Urinary bladder (tissue), 4 donors: ENCODE data around the gene LRRC53. TPM values are rescaled to one million over a fixed set of nuclear protein-coding genes. Genes with fewer than 3 reads are reported as not detected.

Experiments used
- DNase-seq: peaks from one replicate; pipeline ENCODE4 v3.0.0-alpha.2; 2015; ENCODE audit errors: extremely low spot score
- H3K27ac ChIP-seq: one replicate; pipeline ENCODE4 v1.5.1; 2013; ENCODE audit warnings: low read depth, mild to moderate bottlenecking, moderate library complexity
- H3K36me3 ChIP-seq: one replicate; pipeline ENCODE4 v1.6.1; 2013; ENCODE audit warnings: mild to moderate bottlenecking, moderate library complexity; ENCODE audit not compliant: insufficient read depth
- H3K4me1 ChIP-seq: one replicate; pipeline ENCODE4 v1.6.1; 2013; ENCODE audit warnings: mild to moderate bottlenecking, moderate library complexity; ENCODE audit not compliant: insufficient read depth
- H3K4me3 ChIP-seq: one replicate; pipeline ENCODE4 v1.5.1; 2013; ENCODE audit warnings: low read depth, low read length
- WGBS: extraction: QIAGEN DNeasy Blood & Tissue Kit; methylation state at CpG from one replicate; pipeline ENCODE4 v1.1.7; 2013; 5-methylcytosine and 5-hydroxymethylcytosine counted together
- polyA plus RNA-seq: library from polyadenylated mRNA; stranded (reverse); fragments of 200-250 nt; gene quantifications from one replicate; pipeline ENCODE4 v1.2.3, GENCODE V29; 2013
- total RNA-seq: library from RNA; depleted of rRNA; stranded (reverse); fragments of >200 nt; gene quantifications from one replicate; pipeline ENCODE4 v1.2.3, GENCODE V29; 2014
- donor health status: healthy with polysubstance abuse.
- donor health status: healthy.

LRRC53 gene
- total and polyA plus RNA-seq, 2 donors, result not detected

DNA sequence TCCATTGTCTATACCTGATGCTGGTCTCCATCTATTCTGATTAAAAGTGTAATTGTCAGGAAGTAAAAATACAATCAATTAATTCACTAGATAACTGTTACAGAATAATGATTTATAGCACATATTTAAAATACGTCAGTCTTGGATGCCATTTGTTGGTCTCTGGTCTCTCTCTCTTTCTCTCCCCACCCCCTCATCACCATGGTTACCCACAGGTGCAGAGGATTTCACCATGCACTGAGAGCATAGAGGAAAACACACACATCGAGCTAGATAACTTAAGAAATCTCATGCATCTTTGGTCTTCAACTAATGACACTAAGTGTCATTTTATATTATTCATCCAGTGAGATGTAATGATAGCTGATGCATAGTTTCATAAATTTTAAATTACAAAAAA, 33.4 kb downstream of the LRRC53 start:
- no peak for DNase-seq
- 85% methylated on average over 2 of the region's 2 CpGs for WGBS

DNA sequence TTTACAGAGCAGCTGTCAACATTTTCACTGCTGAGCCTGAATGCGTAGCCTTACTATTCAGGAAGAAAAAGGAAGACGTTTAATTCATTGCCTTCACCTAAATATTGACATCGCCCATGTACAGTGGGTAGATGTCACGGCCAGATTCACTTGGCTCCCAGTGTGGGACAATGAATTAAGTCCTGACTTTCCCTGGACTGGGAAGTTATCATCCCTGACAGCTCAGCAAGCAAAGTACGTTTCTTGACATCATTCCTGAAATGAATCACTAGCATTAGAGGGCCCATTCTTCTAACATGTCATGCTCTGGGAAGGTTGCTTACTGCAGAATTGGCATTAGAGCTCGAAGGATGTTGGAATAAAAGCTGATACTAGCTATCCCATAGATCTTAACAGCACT, 37.8 kb downstream of the LRRC53 start:
- WGBS, result 78% methylated on average over 6 of the region's 6 CpGs
- no peaks in the 10 kb centered on the region for H3K4me1 ChIP-seq
- no peaks in the 10 kb centered on the region for H3K36me3 ChIP-seq
- DNase-seq, result no peak
- H3K4me3 ChIP-seq, result no peak overlapping the region
- no peak overlapping the region for H3K27ac ChIP-seq

More for the DNA sequence above, 33.4 kb downstream of the LRRC53 start:
- H3K27ac ChIP-seq, result no peak overlapping the region
- no peak overlapping the region for H3K4me3 ChIP-seq
- H3K4me1 ChIP-seq, result no peaks in the 10 kb centered on the region
- no peaks in the 10 kb centered on the region for H3K36me3 ChIP-seq

DNA sequence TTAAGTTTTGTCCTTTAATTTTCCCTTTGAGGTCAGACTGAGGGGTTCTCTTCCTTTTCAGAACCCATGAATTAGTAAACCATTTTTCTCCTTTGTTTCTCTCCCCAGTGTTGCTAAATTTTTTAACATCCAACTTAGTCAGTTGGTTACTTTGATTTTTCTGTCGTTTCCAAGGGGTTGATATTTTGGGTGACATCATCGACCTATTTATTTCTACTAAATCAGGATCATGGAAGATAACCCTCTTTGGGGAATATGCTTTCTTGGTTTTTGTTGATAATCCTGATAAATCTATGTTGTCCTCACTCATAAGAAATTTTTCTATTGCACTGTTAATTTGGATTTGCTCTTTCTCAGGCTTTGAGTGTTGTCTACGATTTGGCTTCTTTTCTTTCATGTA, 40.9 kb downstream of the LRRC53 start:
- WGBS, result 57% methylated on average over 3 of the region's 3 CpGs
- DNase-seq, result no peak
- Histone ChIP-seq H3K4me3 (no peak overlapping the region), H3K4me1 (no peaks in the 10 kb centered on the region), H3K36me3 (no peaks in the 10 kb centered on the region), H3K27ac (no peak overlapping the region)

DNA sequence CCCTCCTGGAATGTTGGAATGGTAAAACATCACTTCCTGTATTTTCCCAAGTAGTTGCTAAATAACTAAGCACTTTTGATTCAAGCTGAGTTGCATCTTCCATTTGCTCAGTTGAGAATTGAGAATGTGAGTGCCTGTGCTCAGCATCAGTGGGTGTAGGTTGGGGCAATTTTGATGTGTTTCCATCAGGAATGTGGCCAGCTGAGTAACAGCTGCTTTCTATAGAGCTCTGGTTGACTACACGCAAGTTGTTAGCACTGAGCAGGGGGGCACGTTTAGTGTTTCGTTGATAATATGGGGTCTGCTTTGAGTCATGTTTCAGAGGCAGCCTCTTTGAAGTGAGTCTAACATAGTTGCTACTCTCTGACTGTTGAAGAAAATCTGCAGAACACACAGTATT, 41.5 kb downstream of the LRRC53 start:
- Histone ChIP-seq H3K36me3 (no peaks in the 10 kb centered on the region), H3K4me1 (no peaks in the 10 kb centered on the region), H3K4me3 (no peak overlapping the region), H3K27ac (no peak overlapping the region)
- no peak for DNase-seq
- 27% methylated on average over 3 of the region's 3 CpGs for WGBS

DNA sequence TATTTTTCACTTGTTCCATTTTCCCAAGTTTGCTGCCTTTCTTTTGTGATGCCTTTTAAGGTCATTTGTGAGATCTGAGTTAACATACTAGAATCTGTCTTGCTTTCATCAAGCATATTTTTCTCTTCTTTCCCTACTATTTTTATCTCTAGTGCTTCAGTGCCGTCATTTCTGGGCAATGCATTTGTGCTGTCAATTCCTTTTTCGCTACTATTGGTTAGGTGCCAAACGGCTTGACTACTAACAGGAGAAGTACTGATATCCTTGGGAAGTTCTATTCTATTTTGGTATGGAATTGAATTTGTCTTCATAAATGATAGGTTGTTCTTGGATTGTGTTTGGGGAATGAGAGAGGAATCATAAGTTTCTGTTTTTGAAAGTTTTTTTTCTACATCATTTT, 42.2 kb downstream of the LRRC53 start:
- no peak overlapping the region for H3K4me3 ChIP-seq
- 44% methylated on average over 3 of the region's 3 CpGs for WGBS
- DNase-seq, result no peak

DNA sequence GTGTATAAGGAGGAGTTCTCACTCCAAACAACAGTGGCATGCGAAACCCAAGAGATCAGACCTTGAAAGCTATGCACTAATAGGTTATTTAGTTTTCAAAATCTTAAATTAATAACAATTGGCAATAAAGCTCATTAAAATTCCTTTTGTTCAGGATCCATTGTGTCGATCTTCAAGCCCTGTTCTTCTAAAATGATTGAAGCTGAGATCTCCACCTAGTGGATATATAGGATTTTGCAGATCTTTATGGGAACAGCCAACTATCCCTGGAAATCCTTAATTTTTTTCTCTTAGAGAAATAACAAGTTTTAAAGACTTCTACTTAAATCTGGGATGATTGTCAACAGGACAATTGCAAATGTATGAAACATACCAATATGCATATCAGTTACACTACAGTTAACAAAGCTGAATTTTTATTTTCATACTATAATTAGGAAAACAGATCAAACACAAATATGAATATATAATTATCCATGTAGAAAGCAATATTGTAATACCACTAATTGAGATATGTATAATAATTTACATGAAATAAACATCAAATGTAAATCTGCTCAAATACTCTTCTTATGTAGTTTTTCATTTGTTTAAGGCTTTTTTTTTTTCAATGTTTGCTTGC, 43.3 kb downstream of the LRRC53 start:
- no peaks in the 10 kb centered on the region for H3K36me3 ChIP-seq
- H3K4me1 ChIP-seq, result no peaks in the 10 kb centered on the region
- WGBS, result 19% methylated on average over 2 of the region's 2 CpGs
- H3K27ac ChIP-seq, result no peak overlapping the region
- no peak for DNase-seq
- H3K4me3 ChIP-seq, result no peak overlapping the region

More for the DNA sequence above, 42.2 kb downstream of the LRRC53 start:
- Histone ChIP-seq H3K4me1 (no peaks in the 10 kb centered on the region), H3K36me3 (no peaks in the 10 kb centered on the region), H3K27ac (no peak overlapping the region)

DNA sequence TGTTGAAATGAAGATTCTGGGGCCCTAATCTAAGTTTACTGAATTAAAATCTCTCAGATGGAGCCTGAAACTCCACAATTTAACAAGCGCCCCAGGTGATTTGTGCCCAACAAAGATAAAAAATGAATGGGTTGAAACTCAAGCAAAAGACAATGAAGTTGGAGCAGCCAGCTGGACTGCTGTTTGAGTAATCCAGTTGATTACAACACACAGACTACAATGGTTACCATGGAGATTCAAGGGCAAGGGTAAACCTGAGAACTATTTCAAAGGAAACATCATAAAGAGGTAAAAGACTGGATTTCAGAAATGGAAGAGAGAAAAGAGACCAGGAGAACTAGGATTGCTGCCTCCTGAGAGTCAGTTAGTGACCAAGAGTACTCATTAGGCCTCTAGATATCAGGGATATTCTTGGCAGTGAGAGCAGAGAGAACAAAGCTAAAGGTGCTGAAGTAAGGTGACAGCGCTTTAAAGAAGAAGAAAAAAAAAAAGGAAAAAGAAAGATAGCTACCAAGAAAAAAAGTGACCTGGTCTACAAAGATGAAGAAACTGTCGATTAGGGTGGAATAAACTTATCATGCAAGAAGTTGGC, 44.5 kb downstream of the LRRC53 start:
- 83% methylated on average over 3 of the region's 3 CpGs for WGBS
- no peak for DNase-seq
- Histone ChIP-seq H3K4me1 (no peaks in the 10 kb centered on the region), H3K36me3 (no peaks in the 10 kb centered on the region), H3K4me3 (no peak overlapping the region), H3K27ac (no peak overlapping the region)

DNA sequence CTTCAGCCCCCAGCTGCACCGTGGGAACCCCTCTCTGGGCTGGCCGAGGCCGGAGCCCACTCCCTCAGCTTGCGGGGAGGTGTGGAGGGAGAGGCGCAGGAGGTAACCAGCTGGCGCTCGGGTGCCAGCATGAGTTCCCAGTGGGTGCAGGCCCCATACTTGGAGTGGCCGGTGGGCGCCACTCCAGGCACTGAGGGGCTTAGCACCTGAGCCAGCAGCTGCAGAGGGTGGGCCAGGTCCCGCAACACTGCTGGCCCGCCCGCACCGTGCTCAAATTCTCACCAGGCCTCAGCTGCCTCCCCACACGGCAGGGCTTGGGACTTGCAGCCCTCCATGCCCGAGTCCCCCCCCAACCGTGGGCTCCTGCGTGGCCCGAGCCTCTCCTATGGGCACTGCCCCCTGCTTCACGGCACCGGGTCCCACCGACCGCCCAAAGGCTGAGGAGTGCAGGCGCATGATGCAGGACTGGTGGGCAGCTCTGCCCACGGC, 47.2 kb downstream of the LRRC53 start:
- H3K4me1 ChIP-seq, result no peaks in the 10 kb centered on the region
- H3K27ac ChIP-seq, result no peak overlapping the region
- H3K4me3 ChIP-seq, result no peak overlapping the region
- no peaks in the 10 kb centered on the region for H3K36me3 ChIP-seq
- 98% methylated on average over 24 of the region's 24 CpGs for WGBS
- DNase-seq, result no peak

DNA sequence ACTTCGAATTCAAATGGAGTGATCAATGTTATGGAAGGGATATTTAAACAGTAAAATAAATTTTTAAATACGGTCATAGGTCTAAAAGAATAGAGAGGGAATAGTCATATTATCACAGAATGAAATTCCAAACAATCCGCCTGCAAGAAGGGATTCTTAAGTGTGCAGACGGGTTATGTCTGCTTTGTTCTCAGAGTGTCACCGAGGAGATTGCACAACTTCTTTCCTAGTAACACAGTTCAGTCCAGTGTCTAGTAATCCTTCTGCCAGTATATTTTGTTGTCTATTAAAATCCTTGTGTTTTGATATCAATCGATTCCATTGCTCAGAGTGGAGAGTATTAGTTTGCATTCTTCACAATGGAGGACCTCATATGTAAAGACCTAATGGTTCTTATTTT, 48.4 kb downstream of the LRRC53 start:
- no peaks in the 10 kb centered on the region for H3K36me3 ChIP-seq
- no peaks in the 10 kb centered on the region for H3K4me1 ChIP-seq
- no peak for DNase-seq
- no peak overlapping the region for H3K4me3 ChIP-seq
- no peak overlapping the region for H3K27ac ChIP-seq
- 74% methylated on average over 6 of the region's 6 CpGs for WGBS

DNA sequence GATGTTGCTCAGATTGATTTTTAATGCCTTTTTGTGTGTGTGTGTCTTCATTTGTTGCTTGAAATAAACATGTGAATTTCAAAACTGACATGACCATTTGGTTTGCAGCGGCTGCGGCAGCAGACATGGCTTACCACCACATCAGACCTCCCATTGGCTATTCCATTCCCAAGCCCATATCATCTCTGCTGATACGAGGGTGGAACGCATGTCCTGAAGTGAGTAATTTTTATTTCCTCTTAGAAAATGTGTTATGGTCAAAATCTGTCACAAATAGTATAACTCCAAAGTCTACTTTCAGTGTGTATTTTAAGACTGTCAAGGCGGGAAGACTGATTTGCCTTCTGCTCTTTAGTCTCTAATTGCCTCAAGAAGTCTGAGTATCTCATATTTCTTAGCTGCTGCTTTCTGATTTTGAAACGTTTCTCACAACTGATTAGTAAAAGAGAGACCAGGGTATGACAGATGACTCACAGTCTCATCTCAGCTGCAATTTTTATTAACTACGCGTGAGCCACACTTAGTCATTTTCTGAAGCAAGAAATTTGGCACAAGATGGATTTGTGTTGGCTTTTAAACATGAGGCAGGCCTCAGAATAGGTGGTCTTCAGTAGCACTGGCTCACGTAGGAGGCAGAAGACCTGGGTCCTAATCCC, 49.0 kb downstream of the LRRC53 start:
- Histone ChIP-seq H3K4me3 (no peak overlapping the region), H3K4me1 (no peaks in the 10 kb centered on the region), H3K27ac (no peak overlapping the region), H3K36me3 (no peaks in the 10 kb centered on the region)
- 75% methylated on average over 9 of the region's 9 CpGs for WGBS
- DNase-seq, result no peak

DNA sequence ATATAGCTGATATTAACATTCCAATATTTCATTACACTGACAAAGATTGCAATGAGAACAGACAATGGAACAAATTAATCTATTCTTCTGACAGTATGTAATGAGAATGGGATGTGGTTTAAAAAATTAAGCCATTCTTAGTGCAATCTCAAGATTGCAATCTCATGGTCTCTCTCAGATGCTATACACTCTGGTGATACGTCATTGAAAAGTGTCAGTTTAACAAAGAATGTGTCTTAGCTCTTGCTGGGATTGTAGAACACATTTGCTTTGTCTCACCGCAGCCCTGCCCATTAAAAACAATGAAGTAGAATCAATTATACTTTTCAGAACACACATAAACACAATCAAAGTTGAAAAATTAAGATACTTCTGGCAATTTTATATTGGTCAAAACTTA, 55.2 kb downstream of the LRRC53 start:
- no peaks in the 10 kb centered on the region for H3K4me1 ChIP-seq

DNA sequence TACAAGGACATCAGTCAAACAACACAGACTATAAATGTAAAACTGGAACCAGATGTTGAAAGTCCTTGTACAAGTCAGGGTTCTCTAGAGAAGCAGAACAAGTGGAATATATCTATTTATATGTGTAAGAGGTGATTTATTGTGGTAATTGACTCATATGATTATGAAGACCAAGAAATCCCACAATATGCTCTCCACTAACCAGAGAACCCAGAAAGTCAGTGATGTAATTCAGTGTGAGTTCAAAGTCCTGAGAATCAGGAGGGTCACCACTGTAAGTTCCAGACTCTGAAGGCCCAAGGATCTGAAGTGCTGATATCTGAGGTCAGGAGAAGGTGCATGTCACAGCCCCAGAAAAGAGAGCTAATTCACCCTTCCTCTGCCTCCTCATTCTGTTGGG, 57.0 kb downstream of the LRRC53 start:
- Histone ChIP-seq H3K4me3 (no peak overlapping the region), H3K4me1 (no peaks in the 10 kb centered on the region), H3K27ac (no peak overlapping the region), H3K36me3 (no peaks in the 10 kb centered on the region)
- no peak for DNase-seq

More for the DNA sequence above, 55.2 kb downstream of the LRRC53 start:
- H3K4me3 ChIP-seq, result no peak overlapping the region
- WGBS, result 85% methylated on average over 2 of the region's 2 CpGs
- no peaks in the 10 kb centered on the region for H3K36me3 ChIP-seq
- DNase-seq, result no peak
- H3K27ac ChIP-seq, result no peak overlapping the region

DNA sequence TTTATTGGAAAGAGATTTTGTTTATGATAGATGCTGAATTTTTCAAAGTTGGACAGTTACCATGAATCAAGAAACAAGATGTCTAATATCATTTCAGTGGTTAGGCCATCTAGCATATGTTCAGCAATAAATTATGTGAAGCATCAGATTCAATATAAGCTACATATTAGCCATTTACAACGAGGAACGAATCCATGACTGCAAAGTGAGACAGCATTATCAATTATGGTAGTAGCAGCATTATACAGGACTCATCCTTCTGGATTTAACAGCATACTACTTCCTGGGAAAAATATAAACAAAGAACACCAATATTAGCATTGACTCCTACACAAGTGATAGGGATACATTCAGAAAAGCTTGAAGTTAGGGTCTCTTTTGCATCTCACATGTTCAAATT, 59.1 kb downstream of the LRRC53 start:
- no peaks in the 10 kb centered on the region for H3K4me1 ChIP-seq
- no peaks in the 10 kb centered on the region for H3K36me3 ChIP-seq
- no peak overlapping the region for H3K4me3 ChIP-seq
- 66% methylated on average over 2 of the region's 2 CpGs for WGBS
- H3K27ac ChIP-seq, result no peak overlapping the region
- DNase-seq, result no peak

DNA sequence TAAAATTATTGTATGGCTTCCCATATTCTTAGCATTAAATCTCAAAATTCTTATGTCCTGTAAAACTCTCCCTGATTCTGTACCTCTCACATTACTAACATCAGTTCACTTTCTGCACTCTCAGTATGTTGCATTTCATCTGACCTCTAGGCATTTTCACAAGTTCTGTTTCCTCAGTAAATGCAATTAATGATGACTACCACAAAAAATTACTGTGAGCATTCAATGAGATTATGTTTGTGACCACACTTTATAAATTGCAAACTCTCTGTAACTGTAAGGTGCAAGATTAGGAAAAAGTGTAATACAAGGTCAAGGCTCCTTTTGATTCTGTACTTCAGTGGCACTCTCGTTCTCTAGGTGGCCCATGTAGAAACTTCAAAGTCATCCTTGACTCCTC, 60.4 kb downstream of the LRRC53 start:
- Histone ChIP-seq H3K36me3 (no peaks in the 10 kb centered on the region), H3K27ac (no peak overlapping the region), H3K4me3 (no peak overlapping the region), H3K4me1 (no peaks in the 10 kb centered on the region)
- no peak for DNase-seq
- 88% methylated on average over 1 of the region's 1 CpG for WGBS
